Measurements from ENCODE around the gene STRN3.
"Not testable (repeated sequence)": the region's sequence is repeated elsewhere in the genome, so short reads cannot be mapped to it uniquely, and the experiment has no call there.

The STRN3 gene

GRCh38 chr14:31026077-31026449 is at the start of gene STRN3:
STRN3 (minus strand) TSS chr14:31026379; CDS start chr14:31026185, 194 bp downstream.
- no peak for DNase-seq

GRCh38 chr14:31075144-31075543 is 49.0 kb upstream of the STRN3 start:
- no peak for DNase-seq

- no peak for DNase-seq
These were observed 45.0 kb upstream of the STRN3 start for GRCh38 chr14:31071151-31071550.

- DNase-seq: peak; percentile 31
These were observed 44.3 kb upstream of the STRN3 start for GRCh38 chr14:31070431-31070830.

- no peak for DNase-seq
These were observed 43.2 kb upstream of the STRN3 start for GRCh38 chr14:31069343-31069742.

- no peak for DNase-seq
These were observed 42.1 kb upstream of the STRN3 start for GRCh38 chr14:31068235-31068634.

GRCh38 chr14:31062908-31063307 is 36.7 kb upstream of the STRN3 start:
- not testable (repeated sequence) for DNase-seq

GRCh38 chr14:31060253-31060875 is 34.2 kb upstream of the STRN3 start:
- no peak for DNase-seq

GRCh38 chr14:31059152-31059924 is 33.2 kb upstream of the STRN3 start:
- DNase-seq: no peak

- DNase-seq: no peak
These were observed 31.7 kb upstream of the STRN3 start for GRCh38 chr14:31057701-31058364.

- no peak for DNase-seq
These were observed 30.9 kb upstream of the STRN3 start for GRCh38 chr14:31057035-31057434.

- not testable (repeated sequence) for DNase-seq
These were observed 26.9 kb upstream of the STRN3 start for GRCh38 chr14:31052905-31053586.

GRCh38 chr14:31051511-31051910 is 25.3 kb upstream of the STRN3 start:
- no peak for DNase-seq

GRCh38 chr14:31051023-31051422 is 24.8 kb upstream of the STRN3 start:
- no peak for DNase-seq

GRCh38 chr14:31047503-31047902 is 21.3 kb upstream of the STRN3 start:
- no peak for DNase-seq

- DNase-seq: no peak
These were observed 19.4 kb upstream of the STRN3 start for GRCh38 chr14:31045501-31046080.

GRCh38 chr14:31043379-31043778 is 17.2 kb upstream of the STRN3 start:
- no peak for DNase-seq

GRCh38 chr14:31042893-31043292 is 16.7 kb upstream of the STRN3 start:
- DNase-seq: not testable (repeated sequence)

- DNase-seq: no peak
These were observed 16.1 kb upstream of the STRN3 start for GRCh38 chr14:31042300-31042699.

GRCh38 chr14:31038521-31039166 is 12.5 kb upstream of the STRN3 start:
- no peak for DNase-seq

GRCh38 chr14:31037709-31038221 is 11.6 kb upstream of the STRN3 start:
- DNase-seq: no peak

GRCh38 chr14:31036552-31036951 is 10.4 kb upstream of the STRN3 start:
- DNase-seq: no peak
